SK-N-SH (cell line): ENCODE data around the gene RC3H2. TPM values are rescaled to one million over a fixed set of nuclear protein-coding genes. Genes with fewer than 3 reads are reported as not detected.

ENCODE experiments used
- CTCF ChIA-PET: fragments of 300-600, 350-600 bp; formaldehyde crosslinking; extraction: SDS; loops from one replicate; lab custom pipeline; 2021; lab: Yijun Ruan, JAX
- POLR2A ChIA-PET: fragments of 350-600 bp; sonication (Branson Sonifier 250); formaldehyde crosslinking; extraction: SDS; loops from one replicate; lab custom pipeline; 2020; ENCODE audit warnings: antibody characterized with exemption, inconsistent platforms; lab: Yijun Ruan, JAX
- DNase-seq: peaks from one replicate; pipeline ENCODE4 v3.0.0; 2012
- H2AFZ ChIP-seq: fragments of 200-600 bp; sonication (generic); 2 replicates; pipeline ENCODE4 v1.8.1; 2016; ENCODE audit warnings: antibody characterized with exemption, mild to moderate bottlenecking, low read depth
- H3F3A ChIP-seq: fragments of 200-600 bp; sonication (generic); replicated peaks from 2 replicates; pipeline ENCODE3; 2016; ENCODE audit warnings: antibody characterized with exemption, mild to moderate bottlenecking; ENCODE audit not compliant: insufficient read depth
- H3K27ac ChIP-seq, 2 experiments: fragments of 200-500 bp in 1 of 2; fragments of 200-600 bp in 1 of 2; sonication (Bioruptor generic) in 1 of 2; sonication (generic), shearing (Covaris generic) in 1 of 2; 2 replicates each; pipeline versions ENCODE4 v1.5.1 to v1.6.1; 2014 to 2016; ENCODE audit warnings: low read depth in 2 of 2, inconsistent platforms in 1 of 2, low read length in 1 of 2, mild to moderate bottlenecking in 1 of 2, mixed read lengths in 1 of 2
- H3K27me3 ChIP-seq: fragments of 200-600 bp; sonication (generic), shearing (Covaris generic); 2 replicates; pipeline ENCODE4 v1.6.1; 2016; ENCODE audit warnings: mixed run types; ENCODE audit not compliant: insufficient read depth
- H3K36me3 ChIP-seq, 2 experiments: fragments of 200-500 bp in 1 of 2; fragments of 200-600 bp in 1 of 2; sonication (Bioruptor generic) in 1 of 2; sonication (generic) in 1 of 2; replicated peaks in 1 of 2; 2 replicates each; pipeline versions ENCODE3 to v1.5.1; 2014 to 2016; ENCODE audit warnings: low read length in 1 of 2, mild to moderate bottlenecking in 1 of 2; ENCODE audit not compliant: insufficient read depth in 2 of 2, control insufficient read depth in 1 of 2
- H3K4me1 ChIP-seq, 2 experiments: fragments of 200-500 bp in 1 of 2; fragments of 200-600 bp in 1 of 2; sonication (Bioruptor generic) in 1 of 2; sonication (generic), shearing (Covaris generic) in 1 of 2; 2 replicates each; pipeline versions ENCODE4 v1.5.1 to v1.6.1; 2014 to 2016; ENCODE audit warnings: low read depth in 1 of 2, low read length in 1 of 2, mixed run types in 1 of 2; ENCODE audit not compliant: insufficient read depth in 2 of 2, control insufficient read depth in 1 of 2
- H3K4me2 ChIP-seq: fragments of 200-600 bp; sonication (generic), shearing (Covaris generic); 2 replicates; pipeline ENCODE4 v1.6.1; 2017; ENCODE audit warnings: mixed run types
- H3K4me3 ChIP-seq, 2 experiments: fragments of 200-500 bp in 1 of 2; fragments of 200-600 bp in 1 of 2; sonication (Bioruptor generic) in 1 of 2; sonication (generic), shearing (Covaris generic) in 1 of 2; 2 replicates each; pipeline versions ENCODE4 v1.5.1 to v1.8.1; 2014 to 2016; ENCODE audit warnings: low read depth in 2 of 2, inconsistent platforms in 1 of 2, low read length in 1 of 2, mild to moderate bottlenecking in 1 of 2, mixed read lengths in 1 of 2, moderate library complexity in 1 of 2
- H3K79me2 ChIP-seq: fragments of 200-600 bp; sonication (generic); 2 replicates; pipeline ENCODE4 v1.8.1; 2017; ENCODE audit warnings: mild to moderate bottlenecking; ENCODE audit not compliant: insufficient read depth
- H3K9ac ChIP-seq: fragments of 200-600 bp; sonication (generic); 2 replicates; pipeline ENCODE4 v1.6.1; 2017; ENCODE audit warnings: mixed run types
- H3K9me2 ChIP-seq: fragments of 200-600 bp; sonication (generic); 2 replicates; pipeline ENCODE4 v1.6.1; 2017; ENCODE audit warnings: mixed run types
- H3K9me3 ChIP-seq: fragments of 200-600 bp; sonication (generic); 2 replicates; pipeline ENCODE4 v1.6.1; 2017; ENCODE audit warnings: mixed run types, mild to moderate bottlenecking, moderate library complexity
- H4K20me1 ChIP-seq: fragments of 200-600 bp; sonication (generic); 2 replicates; pipeline ENCODE4 v1.6.1; 2017; ENCODE audit warnings: mild to moderate bottlenecking, mixed run types; ENCODE audit not compliant: insufficient read depth
- EZH2phosphoT487 ChIP-seq: fragments of 200-600 bp; sonication (generic); IDR thresholded peaks from 2 replicates; pipeline ENCODE4 v1.6.1; 2017; ENCODE audit warnings: low read depth, mixed run types, mild to moderate bottlenecking, antibody characterized with exemption, moderate library complexity, borderline replicate concordance
- FOXJ3 ChIP-seq: sonication (generic); formaldehyde crosslinking; IDR thresholded peaks from 2 replicates; pipeline ENCODE4 v1.5.1; 2020; ENCODE audit warnings: mild to moderate bottlenecking, missing genetic modification reagents
- GABPA ChIP-seq: IDR thresholded peaks from 2 replicates; pipeline ENCODE4 v1.4.0; 2012; ENCODE audit warnings: low read depth, mild to moderate bottlenecking
- IRF3 ChIP-seq: fragments of 150-350 bp; IDR thresholded peaks from 2 replicates; pipeline ENCODE4 v1.6.1; 2016; ENCODE audit warnings: mild to moderate bottlenecking, low read depth, low read length
- JUND ChIP-seq: IDR thresholded peaks from 2 replicates; pipeline ENCODE4 v1.4.0; 2012
- MAX ChIP-seq: IDR thresholded peaks from 2 replicates; pipeline ENCODE4 v1.4.0; 2012; ENCODE audit warnings: low read depth
- RAD21 ChIP-seq: IDR thresholded peaks from 2 replicates; pipeline ENCODE4 v1.6.1; 2012; ENCODE audit warnings: mild to moderate bottlenecking, low read length
- SIN3A ChIP-seq: IDR thresholded peaks from 2 replicates; pipeline ENCODE4 v1.6.1; 2012; ENCODE audit warnings: low read depth, mild to moderate bottlenecking, low read length, moderate library complexity, borderline replicate concordance
- TAF1 ChIP-seq: IDR thresholded peaks from 2 replicates; pipeline ENCODE4 v1.6.1; 2012; ENCODE audit warnings: low read depth, mild to moderate bottlenecking, low read length, moderate library complexity, borderline replicate concordance
- TEAD4 ChIP-seq: IDR thresholded peaks from 2 replicates; pipeline ENCODE4 v1.4.0; 2012; ENCODE audit warnings: mild to moderate bottlenecking, borderline replicate concordance; ENCODE audit not compliant: insufficient read depth
- USF2 ChIP-seq: fragments of 150-350 bp; IDR thresholded peaks from 2 replicates; pipeline ENCODE4 v1.6.1; 2017; ENCODE audit warnings: antibody characterized with exemption, low read length, low read depth, borderline replicate concordance
- WGBS: methylation state at CpG from one replicate; pipeline ENCODE4 v1.1.6; 2017; ENCODE audit warnings: low lambda C conversion rate; 5-methylcytosine and 5-hydroxymethylcytosine counted together
- polyA plus RNA-seq, 3 experiments: library from polyadenylated mRNA; depleted of rRNA; stranded (reverse); fragments of >200 nt; gene quantifications; 2 replicates each; pipeline ENCODE4 v1.2.3, GENCODE V29; 2012

Gene RC3H2
- polyA plus RNA-seq, 1 of the 3 experiments (the other 2 are of a cell fraction) = 12.4 TPM

- TF ChIP-seq GABPA (no peak), TAF1 (no peak), FOXJ3 (CRISPR knock-in tag) (no peak), JUND (no peak), USF2 (no peak), IRF3 (no peak), MAX (no peak)
- CTCF ChIA-PET = interaction anchor here (0.9 kb wide), 1 partner anchor 10 kb away, joined by 3 read pairs; the partner anchor contains the start of gene RABGAP1
- no peaks in the 10 kb centered on the region for H3K9me3 ChIP-seq
- WGBS = 97% methylated on average over 1 of the region's 1 CpG
- H3K27me3 ChIP-seq = no peaks in the 10 kb centered on the region
- H4K20me1 ChIP-seq = peaks cover 72% of the 10 kb centered on the region
- POLR2A ChIA-PET = no interaction called here
- H3K9ac ChIP-seq = no peak overlapping the region
- H2AFZ ChIP-seq = no peak overlapping the region
- no peak overlapping the region for H3K27ac ChIP-seq
- no peak overlapping the region for H3K4me2 ChIP-seq
- H3K4me3 ChIP-seq = no peak overlapping the region
- no peak for DNase-seq
- H3K79me2 ChIP-seq = peaks cover 96% of the 10 kb centered on the region
- peaks cover 0 to 3% of the 10 kb centered on the region in 2 experiments for H3K36me3 ChIP-seq
- no peaks in the 10 kb centered on the region for H3K9me2 ChIP-seq
- H3K4me1 ChIP-seq = peaks cover 0 to 30% of the 10 kb centered on the region in 2 experiments; a peak in 2 of 4 replicates
- peaks cover 14% of the 10 kb centered on the region for H3F3A ChIP-seq
These were observed 45.9 kb upstream of the RC3H2 start for GRCh38 chr9:122951056-122951455.

GRCh38 chr9:122950263-122950662, 45.1 kb upstream of the RC3H2 start:
- H3K9me2 ChIP-seq = no peaks in the 10 kb centered on the region
- no peak overlapping the region for H3K9ac ChIP-seq
- 97% methylated on average over 3 of the region's 3 CpGs for WGBS
- no peak for DNase-seq
- no peak overlapping the region for H3K4me2 ChIP-seq
- no peaks in the 10 kb centered on the region for H3K9me3 ChIP-seq
- peaks cover 71% of the 10 kb centered on the region for H4K20me1 ChIP-seq
- no peak for TF ChIP-seq TEAD4
- no peak for TF ChIP-seq IRF3
- TF ChIP-seq SIN3A = no peak
- no peak for TF ChIP-seq RAD21
- no peak for TF ChIP-seq EZH2phosphoT487
- H3K36me3 ChIP-seq = peaks cover 0 to 7% of the 10 kb centered on the region in 2 experiments
- H3K27me3 ChIP-seq = no peaks in the 10 kb centered on the region
- peaks cover 0 to 34% of the 10 kb centered on the region in 2 experiments; a peak in 2 of 4 replicates for H3K4me1 ChIP-seq
- no peak overlapping the region for H3K27ac ChIP-seq
- H2AFZ ChIP-seq = no peak overlapping the region
- peaks cover 96% of the 10 kb centered on the region for H3K79me2 ChIP-seq
- POLR2A ChIA-PET = no interaction called here
- CTCF ChIA-PET = interaction anchor here (0.9 kb wide), 1 partner anchor 9 kb away, joined by 3 read pairs; the partner anchor contains the start of gene RABGAP1
- no peak overlapping the region for H3K4me3 ChIP-seq
- peaks cover 17% of the 10 kb centered on the region for H3F3A ChIP-seq
